C4-2B (cell line): ENCODE measurements around the gene LRRC42.

ENCODE experiments used
- ZFX ChIP-seq: fragments of 450-650 bp; IDR thresholded peaks from 2 replicates; pipeline ENCODE4 v1.6.1; 2017
- TF ChIP-seq, protein P1 (sequence below): fragments of 450-650 bp; conservative IDR thresholded peaks from 2 replicates; pipeline ENCODE4 v1.5.1; 2017; ENCODE audit warnings: mild to moderate bottlenecking

DNA sequence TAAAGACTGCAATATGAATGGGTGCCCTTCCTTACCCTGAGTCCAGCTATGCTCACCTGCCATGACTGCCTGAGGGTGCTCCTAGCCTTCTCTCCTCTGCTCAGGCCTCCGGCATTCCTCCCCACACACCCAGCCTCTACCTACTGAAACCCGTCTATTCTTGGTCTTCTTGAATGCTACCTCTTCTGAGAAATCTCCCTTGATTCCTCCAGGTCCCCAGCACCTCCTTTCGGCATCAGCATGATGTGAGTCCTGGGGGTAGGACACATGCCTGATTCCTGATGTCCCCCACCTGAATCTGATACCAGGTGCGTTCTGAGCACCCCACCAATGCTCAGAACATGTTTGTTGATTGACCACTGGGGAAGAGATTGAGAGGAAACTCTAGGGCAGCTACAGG is 63.3 kb downstream of the LRRC42 start:
- TF ChIP-seq, protein P1, sequence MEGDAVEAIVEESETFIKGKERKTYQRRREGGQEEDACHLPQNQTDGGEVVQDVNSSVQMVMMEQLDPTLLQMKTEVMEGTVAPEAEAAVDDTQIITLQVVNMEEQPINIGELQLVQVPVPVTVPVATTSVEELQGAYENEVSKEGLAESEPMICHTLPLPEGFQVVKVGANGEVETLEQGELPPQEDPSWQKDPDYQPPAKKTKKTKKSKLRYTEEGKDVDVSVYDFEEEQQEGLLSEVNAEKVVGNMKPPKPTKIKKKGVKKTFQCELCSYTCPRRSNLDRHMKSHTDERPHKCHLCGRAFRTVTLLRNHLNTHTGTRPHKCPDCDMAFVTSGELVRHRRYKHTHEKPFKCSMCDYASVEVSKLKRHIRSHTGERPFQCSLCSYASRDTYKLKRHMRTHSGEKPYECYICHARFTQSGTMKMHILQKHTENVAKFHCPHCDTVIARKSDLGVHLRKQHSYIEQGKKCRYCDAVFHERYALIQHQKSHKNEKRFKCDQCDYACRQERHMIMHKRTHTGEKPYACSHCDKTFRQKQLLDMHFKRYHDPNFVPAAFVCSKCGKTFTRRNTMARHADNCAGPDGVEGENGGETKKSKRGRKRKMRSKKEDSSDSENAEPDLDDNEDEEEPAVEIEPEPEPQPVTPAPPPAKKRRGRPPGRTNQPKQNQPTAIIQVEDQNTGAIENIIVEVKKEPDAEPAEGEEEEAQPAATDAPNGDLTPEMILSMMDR, result no peak
- no peak for TF ChIP-seq ZFX
